Cardiac fibroblast (primary cell): ENCODE data around the gene SMIM20.
"Not testable (repeated sequence)": the region's sequence is repeated elsewhere in the genome, so short reads cannot be mapped to it uniquely, and the experiment has no call there.

Experiments used
- DNase-seq, 2 donors: peaks; one replicate each; pipeline versions ENCODE4 v3.0.0 to v3.0.0-alpha.2; 2010; ENCODE audit warnings: low read depth in 2 of 2
- H3K4me3 ChIP-seq, 2 donors: replicated peaks in 1 of 2; 1 replicate in 1 of 2; 2 replicates in 1 of 2; pipeline ENCODE4 v1.5.1; 2011; ENCODE audit warnings: low read depth in 2 of 2, low read length in 2 of 2, mild to moderate bottlenecking in 2 of 2, moderate library complexity in 1 of 2
- TF ChIP-seq, protein P1 (sequence below): IDR thresholded peaks from one replicate; pipeline ENCODE4 v1.5.1; 2011; ENCODE audit warnings: low read depth, mild to moderate bottlenecking, low read length, inconsistent platforms

Gene SMIM20

DNA sequence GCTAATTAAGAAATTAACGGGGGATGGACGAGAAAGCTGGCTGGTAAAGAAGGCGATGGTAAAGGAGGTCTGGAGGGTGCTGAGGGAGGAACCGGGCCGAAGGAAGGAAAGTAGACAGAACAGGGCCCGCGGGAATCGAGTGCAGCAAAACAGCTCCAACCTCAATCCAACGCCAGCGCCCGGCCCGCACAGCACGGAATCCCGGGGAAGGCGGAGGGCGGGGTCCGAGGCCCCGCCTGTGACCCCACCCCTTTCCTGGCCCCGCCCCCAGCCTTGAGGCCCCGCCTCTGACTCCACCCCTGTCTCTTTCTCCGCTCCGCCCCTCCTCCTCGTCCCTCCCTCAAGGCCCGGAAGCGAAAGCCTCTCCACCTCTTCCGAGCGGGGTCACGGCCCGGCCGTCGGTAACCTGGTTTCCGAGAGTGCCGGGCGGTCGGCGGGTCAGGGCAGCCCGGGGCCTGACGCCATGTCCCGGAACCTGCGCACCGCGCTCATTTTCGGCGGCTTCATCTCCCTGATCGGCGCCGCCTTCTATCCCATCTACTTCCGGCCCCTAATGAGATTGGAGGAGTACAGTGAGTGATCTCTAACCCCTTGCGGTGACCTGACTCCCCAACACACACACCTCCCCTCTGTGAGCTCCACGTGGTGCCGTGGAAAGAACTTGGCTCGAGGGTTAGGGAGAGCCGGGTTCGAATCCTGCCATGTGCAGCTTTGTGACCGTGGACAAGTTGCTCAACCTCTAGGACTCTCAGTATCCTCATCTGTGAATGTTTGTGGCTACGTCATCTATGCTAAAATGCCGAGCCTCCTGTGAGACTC is at the start of gene SMIM20:
Gene SMIM20, plus strand, starts transcription at position 370 of the 819 bp plus-strand sequence. Its CDS starts 94 bp downstream, at position 464.
- DNase-seq, result peak; percentile 94 to 95
- TF ChIP-seq, protein P1, sequence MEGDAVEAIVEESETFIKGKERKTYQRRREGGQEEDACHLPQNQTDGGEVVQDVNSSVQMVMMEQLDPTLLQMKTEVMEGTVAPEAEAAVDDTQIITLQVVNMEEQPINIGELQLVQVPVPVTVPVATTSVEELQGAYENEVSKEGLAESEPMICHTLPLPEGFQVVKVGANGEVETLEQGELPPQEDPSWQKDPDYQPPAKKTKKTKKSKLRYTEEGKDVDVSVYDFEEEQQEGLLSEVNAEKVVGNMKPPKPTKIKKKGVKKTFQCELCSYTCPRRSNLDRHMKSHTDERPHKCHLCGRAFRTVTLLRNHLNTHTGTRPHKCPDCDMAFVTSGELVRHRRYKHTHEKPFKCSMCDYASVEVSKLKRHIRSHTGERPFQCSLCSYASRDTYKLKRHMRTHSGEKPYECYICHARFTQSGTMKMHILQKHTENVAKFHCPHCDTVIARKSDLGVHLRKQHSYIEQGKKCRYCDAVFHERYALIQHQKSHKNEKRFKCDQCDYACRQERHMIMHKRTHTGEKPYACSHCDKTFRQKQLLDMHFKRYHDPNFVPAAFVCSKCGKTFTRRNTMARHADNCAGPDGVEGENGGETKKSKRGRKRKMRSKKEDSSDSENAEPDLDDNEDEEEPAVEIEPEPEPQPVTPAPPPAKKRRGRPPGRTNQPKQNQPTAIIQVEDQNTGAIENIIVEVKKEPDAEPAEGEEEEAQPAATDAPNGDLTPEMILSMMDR, result no peak
- peak within 1 kb of the TSS; percentile 76 to 84 for H3K4me3 ChIP-seq

DNA sequence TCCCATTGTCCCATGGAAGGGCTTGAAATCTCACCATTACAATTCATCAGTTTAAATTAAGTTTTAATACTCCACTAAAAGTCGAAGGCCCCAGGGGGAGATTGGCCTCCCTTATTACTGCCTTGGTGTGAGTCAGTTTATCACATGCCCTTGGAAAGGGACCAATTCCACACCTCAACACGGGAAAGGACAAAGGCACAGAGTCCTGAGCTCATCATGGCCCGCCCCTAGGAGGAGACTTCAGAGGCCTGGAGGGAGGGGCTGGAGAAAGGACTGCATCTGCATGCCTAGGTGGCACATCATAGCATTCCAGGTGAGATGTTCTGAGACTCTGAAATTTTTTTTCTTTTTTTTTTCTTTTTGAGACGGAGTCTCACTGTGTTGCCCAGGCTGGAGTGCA is 48.4 kb upstream of the SMIM20 start:
- TF ChIP-seq, protein P1, result no peak
- H3K4me3 ChIP-seq, result no peak overlapping the region
- DNase-seq, result peak in 1 of 2 donors; percentile 55

DNA sequence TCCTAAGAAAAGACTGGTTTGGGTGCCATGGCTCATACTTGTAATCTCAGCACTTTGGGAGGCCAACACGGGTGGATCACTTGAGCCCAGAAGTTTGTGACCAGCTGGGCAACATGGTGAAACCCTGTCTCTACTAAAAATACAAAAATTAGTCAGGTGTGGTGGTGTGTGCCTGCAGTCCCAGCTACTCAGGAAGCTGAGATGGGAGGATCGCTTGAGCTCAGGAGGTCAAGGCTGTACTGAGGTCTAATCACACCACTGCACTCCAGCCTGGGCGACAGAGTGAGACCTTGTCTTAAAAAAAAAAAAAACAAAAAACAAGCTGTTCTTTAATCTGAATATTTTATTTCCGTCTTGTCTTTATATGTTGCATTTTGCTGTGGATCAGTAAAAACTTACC is 47.6 kb upstream of the SMIM20 start:
- not testable (repeated sequence) for H3K4me3 ChIP-seq, DNase-seq

DNA sequence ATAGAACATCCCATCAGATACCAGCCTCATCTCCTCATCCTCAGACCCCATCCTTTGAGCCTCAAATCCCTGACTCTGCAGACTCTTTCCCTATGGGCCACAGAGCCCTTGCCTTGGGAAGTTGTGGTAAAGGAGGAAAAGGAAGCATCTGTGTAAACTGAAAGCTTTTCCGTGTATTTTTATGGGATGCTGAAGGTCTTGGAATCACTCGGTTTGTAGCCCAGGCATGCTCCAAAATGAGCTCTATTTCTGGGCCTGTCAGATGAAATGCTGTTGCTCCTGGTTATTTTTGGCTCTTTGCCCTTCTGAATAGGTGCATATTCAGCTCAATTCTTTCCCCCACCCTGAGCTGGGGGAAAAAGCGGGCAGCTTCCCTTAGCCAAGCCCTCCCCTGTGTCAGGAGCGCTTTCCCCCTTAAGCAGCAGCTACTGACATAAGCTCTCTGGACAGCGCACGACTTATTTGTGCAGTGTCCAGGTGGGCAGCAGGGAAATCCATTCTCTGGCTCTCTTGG is 46.2 kb upstream of the SMIM20 start:
- TF ChIP-seq, protein P1, result no peak
- no peak overlapping the region for H3K4me3 ChIP-seq
- no peak for DNase-seq

DNA sequence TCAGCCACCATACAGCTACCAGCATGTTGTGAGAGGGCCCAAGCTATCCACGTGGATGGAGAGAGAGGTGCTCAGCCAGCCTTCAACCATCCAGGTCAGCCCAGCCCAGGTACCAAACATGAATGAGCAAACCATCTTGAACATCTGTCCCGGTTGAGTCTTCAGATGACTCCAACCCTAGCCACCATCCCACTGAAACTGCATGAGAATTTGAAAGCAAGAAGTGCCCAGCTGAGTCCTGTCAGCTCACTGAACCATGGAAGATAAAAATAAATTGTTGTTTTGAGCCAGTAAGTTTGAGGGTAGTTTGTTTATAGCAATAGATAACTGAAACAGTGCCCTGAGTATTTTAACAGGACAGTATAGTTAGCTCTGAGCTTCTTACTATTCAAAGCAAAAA is 43.9 kb upstream of the SMIM20 start:
- TF ChIP-seq, protein P1, result no peak
- no peak for DNase-seq
- H3K4me3 ChIP-seq, result no peak overlapping the region

DNA sequence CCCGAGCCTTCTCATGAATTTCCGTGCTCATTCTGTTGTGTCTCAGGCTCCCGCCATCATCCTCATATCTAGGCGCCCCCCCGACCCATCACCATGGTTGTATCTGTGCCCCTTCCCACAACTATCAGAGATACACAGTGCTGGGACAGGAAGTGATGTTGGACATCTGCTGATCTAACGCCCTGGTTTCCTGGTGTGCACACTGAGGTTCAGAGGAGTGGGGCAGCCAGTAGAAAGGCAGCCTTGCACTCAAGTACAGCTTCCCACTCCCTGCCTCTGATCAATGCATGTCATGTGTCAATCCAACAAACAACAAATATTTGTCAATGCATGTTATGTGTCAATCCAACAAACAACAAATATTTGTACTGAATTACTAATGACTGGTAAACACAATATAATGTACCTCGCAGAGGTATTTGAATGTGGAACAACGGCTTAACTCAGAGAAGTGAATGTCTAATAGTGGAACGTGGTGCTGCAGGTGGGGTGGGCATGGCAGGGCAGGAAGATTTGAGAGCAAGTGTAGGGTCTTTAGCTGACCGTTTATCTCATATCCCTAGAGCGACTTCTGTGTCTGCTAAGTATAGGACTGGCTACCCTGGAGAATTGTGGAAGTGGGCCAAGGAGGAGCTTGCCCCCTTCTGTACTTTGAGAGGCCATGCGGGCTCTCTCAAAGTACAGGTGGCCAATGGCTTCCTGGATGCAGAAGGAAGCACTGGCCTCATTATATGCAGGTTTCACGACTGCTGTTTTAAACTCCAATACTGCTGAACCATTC is 41.0 kb upstream of the SMIM20 start:
- TF ChIP-seq, protein P1, result no peak
- DNase-seq, result no peak
- no peak overlapping the region for H3K4me3 ChIP-seq

DNA sequence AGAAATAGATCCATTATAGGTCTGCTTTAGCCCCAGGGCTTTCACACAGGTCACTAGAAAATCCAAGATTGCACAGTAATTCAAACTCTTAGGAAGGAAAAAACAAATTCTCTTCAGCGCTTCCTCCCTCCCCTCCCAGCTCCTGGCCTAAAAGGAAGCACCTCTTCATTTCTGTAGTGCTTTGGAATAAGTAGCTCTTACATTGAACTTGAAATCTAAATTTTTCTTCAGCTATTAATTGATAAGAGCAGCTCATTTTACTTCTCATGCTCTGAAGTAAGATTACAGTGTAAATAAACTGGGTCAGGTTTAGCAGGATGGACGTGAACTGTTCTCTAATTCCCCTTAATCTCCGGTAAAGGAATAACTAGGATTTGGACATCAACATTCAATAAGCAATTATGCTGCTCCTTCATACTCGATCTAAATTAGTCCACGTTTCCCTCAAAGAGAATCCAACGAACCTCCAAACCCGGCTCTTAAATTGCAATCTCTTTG is 40.3 kb upstream of the SMIM20 start:
- TF ChIP-seq, protein P1, result no peak
- DNase-seq, result no peak
- no peak overlapping the region for H3K4me3 ChIP-seq
